Loucy (cell line): Measurements from ENCODE around the gene C1orf94.

Experiments
- H2AFZ ChIP-seq: fragments of 200-600 bp; sonication (generic); 2 replicates; pipeline ENCODE4 v1.6.0; 2016; ENCODE audit warnings: antibody characterized with exemption, mild to moderate bottlenecking, low read length, moderate library complexity
- H3F3A ChIP-seq: fragments of 200-600 bp; 2 replicates; pipeline ENCODE4 v1.6.0; 2016; ENCODE audit warnings: antibody characterized with exemption, low read depth, mild to moderate bottlenecking
- H3K27me3 ChIP-seq: fragments of 200-600 bp; sonication (generic); 2 replicates; pipeline ENCODE4 v1.6.1; 2014; ENCODE audit warnings: low read length, mild to moderate bottlenecking; ENCODE audit not compliant: insufficient read depth, poor library complexity, severe bottlenecking
- H3K36me3 ChIP-seq: fragments of 200-600 bp; sonication (generic); 2 replicates; pipeline ENCODE4 v1.6.1; 2016; ENCODE audit warnings: low read length; ENCODE audit not compliant: insufficient read depth
- H3K4me1 ChIP-seq: fragments of 200-600 bp; sonication (generic); 2 replicates; pipeline ENCODE4 v1.5.1; 2014; ENCODE audit warnings: low read length, mild to moderate bottlenecking; ENCODE audit not compliant: insufficient read depth, poor library complexity, severe bottlenecking
- H3K4me2 ChIP-seq: fragments of 200-600 bp; sonication (generic); 2 replicates; pipeline ENCODE4 v1.6.0; 2014; ENCODE audit warnings: antibody characterized with exemption, low read length, low read depth, mild to moderate bottlenecking; ENCODE audit not compliant: poor library complexity, severe bottlenecking
- H3K4me3 ChIP-seq: fragments of 200-600 bp; sonication (generic); 2 replicates; pipeline ENCODE4 v1.5.1; 2014; ENCODE audit warnings: low read length, mild to moderate bottlenecking, mixed read lengths; ENCODE audit not compliant: poor library complexity, severe bottlenecking
- H3K79me2 ChIP-seq: fragments of 200-600 bp; sonication (generic); 2 replicates; pipeline ENCODE4 v1.6.1; 2014; ENCODE audit warnings: low read length; ENCODE audit not compliant: insufficient read depth
- H3K9ac ChIP-seq: fragments of 200-600 bp; sonication (generic); 2 replicates; pipeline ENCODE4 v1.6.0; 2014; ENCODE audit warnings: mild to moderate bottlenecking, low read depth, low read length, moderate library complexity; ENCODE audit not compliant: poor library complexity, severe bottlenecking
- H3K9me2 ChIP-seq: fragments of 200-600 bp; sonication (generic); replicated peaks from 2 replicates; pipeline ENCODE4 v1.6.1; 2016; ENCODE audit warnings: low read depth, low read length, mixed read lengths
- H3K9me3 ChIP-seq: fragments of 200-600 bp; sonication (generic); 2 replicates; pipeline ENCODE4 v1.6.1; 2014; ENCODE audit warnings: mild to moderate bottlenecking, antibody characterized with exemption, low read length, low read depth; ENCODE audit not compliant: insufficient read depth
- H4K20me1 ChIP-seq: fragments of 200-600 bp; sonication (generic); 2 replicates; pipeline ENCODE4 v1.6.0; 2014; ENCODE audit warnings: antibody characterized with exemption, low read length, mild to moderate bottlenecking; ENCODE audit not compliant: insufficient read depth, poor library complexity, severe bottlenecking
- EZH2phosphoT487 ChIP-seq: fragments of 200-600 bp; IDR thresholded peaks from 2 replicates; pipeline ENCODE4 v1.6.1; 2018; ENCODE audit warnings: antibody characterized with exemption, mild to moderate bottlenecking, moderate library complexity, borderline replicate concordance
- TF ChIP-seq, protein P1 (sequence below): fragments of 200-600 bp; sonication (generic); conservative IDR thresholded peaks from 2 replicates; pipeline ENCODE4 v1.5.1; 2014; ENCODE audit warnings: mild to moderate bottlenecking, antibody characterized with exemption, low read length

Gene C1orf94

DNA sequence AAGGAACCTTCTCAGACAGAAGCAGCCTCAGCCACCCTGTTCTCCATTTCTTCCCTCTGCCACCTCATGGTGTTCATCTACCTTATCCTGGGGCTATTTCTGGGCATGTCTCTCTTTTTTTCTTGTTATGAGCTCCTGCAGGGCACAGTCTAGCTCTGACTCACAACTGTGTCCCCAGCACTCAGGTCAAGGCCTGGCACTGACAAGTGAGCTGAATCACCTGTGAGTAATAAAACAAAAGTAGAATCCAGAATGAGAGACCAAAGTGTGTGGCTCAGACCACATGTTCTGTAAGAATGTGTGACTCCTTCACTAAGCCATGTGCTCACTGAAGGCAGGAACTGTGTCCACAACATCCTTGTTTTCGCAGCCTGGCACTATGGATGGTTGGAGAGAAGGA lies 23.2 kb downstream of the C1orf94 start:
- Histone ChIP-seq H3K27me3 (no peaks in the 10 kb centered on the region), H3K36me3 (no peaks in the 10 kb centered on the region), H3K9ac (no peak overlapping the region), H3K4me1 (no peaks in the 10 kb centered on the region), H3K4me3 (no peak overlapping the region), H2AFZ (no peak overlapping the region), H3K79me2 (no peaks in the 10 kb centered on the region), H3K9me2 (no peaks in the 10 kb centered on the region), H3F3A (no peaks in the 10 kb centered on the region), H4K20me1 (no peaks in the 10 kb centered on the region), H3K9me3 (no peaks in the 10 kb centered on the region), H3K4me2 (no peak overlapping the region)
- no peak for TF ChIP-seq EZH2phosphoT487

DNA sequence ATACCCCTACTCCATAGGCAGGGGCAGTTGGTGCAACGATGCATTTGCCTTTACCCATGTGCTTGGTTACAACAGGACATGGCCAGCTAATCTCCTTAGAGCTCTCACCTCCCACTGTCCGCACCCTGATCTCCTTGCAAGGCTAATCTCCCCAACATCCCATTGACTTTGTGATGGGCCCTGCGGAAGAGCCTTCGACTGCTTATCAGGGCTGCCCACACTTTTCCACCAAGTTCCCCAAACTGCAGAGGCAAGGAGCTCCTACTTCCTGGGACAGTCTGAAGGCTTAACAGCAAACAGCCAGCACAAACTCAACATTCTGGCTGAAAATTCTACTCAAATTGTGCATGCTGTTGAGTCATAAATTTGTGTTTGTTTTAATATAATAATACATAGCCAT lies 36.0 kb downstream of the C1orf94 start:
- H4K20me1 ChIP-seq: no peaks in the 10 kb centered on the region

DNA sequence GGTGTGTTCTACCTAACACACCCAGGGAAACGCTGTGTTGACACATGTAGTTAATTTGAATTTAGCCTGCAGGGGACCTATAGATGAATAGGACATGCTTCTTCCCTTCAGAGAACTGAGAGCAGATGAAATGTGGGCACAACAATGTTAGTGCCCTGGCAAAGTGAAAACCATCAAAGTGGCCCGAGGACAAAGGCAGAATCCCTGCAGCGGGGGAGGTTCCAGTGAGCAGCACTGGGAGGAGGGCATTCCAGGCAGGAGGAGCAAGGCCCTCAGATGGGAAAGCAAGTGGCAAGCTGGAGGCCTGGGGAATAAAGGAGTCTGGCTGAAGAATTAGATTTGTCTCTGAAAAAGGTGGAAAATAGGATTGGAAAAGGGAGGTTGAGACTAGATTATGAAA lies 37.2 kb downstream of the C1orf94 start:
- no peaks in the 10 kb centered on the region for H3K79me2 ChIP-seq
- H3K4me1 ChIP-seq: no peaks in the 10 kb centered on the region
- no peaks in the 10 kb centered on the region for H3K36me3 ChIP-seq
- H3K4me3 ChIP-seq: no peak overlapping the region
- H3K9me2 ChIP-seq: no peaks in the 10 kb centered on the region
- no peaks in the 10 kb centered on the region for H4K20me1 ChIP-seq
- TF ChIP-seq, protein P1, sequence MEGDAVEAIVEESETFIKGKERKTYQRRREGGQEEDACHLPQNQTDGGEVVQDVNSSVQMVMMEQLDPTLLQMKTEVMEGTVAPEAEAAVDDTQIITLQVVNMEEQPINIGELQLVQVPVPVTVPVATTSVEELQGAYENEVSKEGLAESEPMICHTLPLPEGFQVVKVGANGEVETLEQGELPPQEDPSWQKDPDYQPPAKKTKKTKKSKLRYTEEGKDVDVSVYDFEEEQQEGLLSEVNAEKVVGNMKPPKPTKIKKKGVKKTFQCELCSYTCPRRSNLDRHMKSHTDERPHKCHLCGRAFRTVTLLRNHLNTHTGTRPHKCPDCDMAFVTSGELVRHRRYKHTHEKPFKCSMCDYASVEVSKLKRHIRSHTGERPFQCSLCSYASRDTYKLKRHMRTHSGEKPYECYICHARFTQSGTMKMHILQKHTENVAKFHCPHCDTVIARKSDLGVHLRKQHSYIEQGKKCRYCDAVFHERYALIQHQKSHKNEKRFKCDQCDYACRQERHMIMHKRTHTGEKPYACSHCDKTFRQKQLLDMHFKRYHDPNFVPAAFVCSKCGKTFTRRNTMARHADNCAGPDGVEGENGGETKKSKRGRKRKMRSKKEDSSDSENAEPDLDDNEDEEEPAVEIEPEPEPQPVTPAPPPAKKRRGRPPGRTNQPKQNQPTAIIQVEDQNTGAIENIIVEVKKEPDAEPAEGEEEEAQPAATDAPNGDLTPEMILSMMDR: no peak
- TF ChIP-seq EZH2phosphoT487: no peak
- H3K4me2 ChIP-seq: no peak overlapping the region
- no peak overlapping the region for H3K9ac ChIP-seq
- no peaks in the 10 kb centered on the region for H3K27me3 ChIP-seq
- no peak overlapping the region for H2AFZ ChIP-seq
- H3K9me3 ChIP-seq: peaks cover 4% of the 10 kb centered on the region; the same call in 1 of the 2 replicates
- H3F3A ChIP-seq: no peaks in the 10 kb centered on the region

More for the DNA sequence above, 36.0 kb downstream of the C1orf94 start:
- no peaks in the 10 kb centered on the region for H3K27me3 ChIP-seq
- H3K9me3 ChIP-seq: peaks cover 4% of the 10 kb centered on the region; the same call in 1 of the 2 replicates
- TF ChIP-seq EZH2phosphoT487: no peak
- TF ChIP-seq, protein P1: no peak
- H3K79me2 ChIP-seq: no peaks in the 10 kb centered on the region
- H3K9me2 ChIP-seq: no peaks in the 10 kb centered on the region
- H3K4me1 ChIP-seq: no peaks in the 10 kb centered on the region
- no peak overlapping the region for H3K4me3 ChIP-seq
- H2AFZ ChIP-seq: no peak overlapping the region
- H3K4me2 ChIP-seq: no peak overlapping the region
- no peaks in the 10 kb centered on the region for H3F3A ChIP-seq
- no peak overlapping the region for H3K9ac ChIP-seq
- no peaks in the 10 kb centered on the region for H3K36me3 ChIP-seq

DNA sequence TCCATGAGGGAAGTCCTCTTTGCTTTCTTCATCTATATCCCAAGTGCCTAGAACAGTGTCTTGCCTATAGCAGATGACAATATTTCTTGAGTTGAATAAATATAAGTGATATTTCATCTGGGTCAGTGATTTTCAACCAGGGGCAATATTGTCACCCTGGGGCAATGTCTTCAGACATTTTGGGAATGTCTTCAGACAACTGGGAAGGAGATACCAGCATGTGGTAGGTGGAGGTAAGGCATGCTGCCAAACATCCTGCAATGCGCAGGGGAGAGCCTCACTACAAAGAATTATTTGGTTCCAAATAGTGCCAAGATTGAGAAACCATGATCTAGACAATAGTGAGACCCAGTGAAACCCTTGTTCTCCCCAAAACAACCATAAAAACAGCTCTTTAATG lies 54.7 kb downstream of the C1orf94 start:
- no peaks in the 10 kb centered on the region for H3K79me2 ChIP-seq

More for the DNA sequence above, 54.7 kb downstream of the C1orf94 start:
- no peak overlapping the region for H3K4me2 ChIP-seq
- no peaks in the 10 kb centered on the region for H3K4me1 ChIP-seq
- H3K36me3 ChIP-seq: no peaks in the 10 kb centered on the region
- no peaks in the 10 kb centered on the region for H3K27me3 ChIP-seq
- no peak overlapping the region for H3K9ac ChIP-seq
- H3F3A ChIP-seq: no peaks in the 10 kb centered on the region
- no peaks in the 10 kb centered on the region for H3K9me2 ChIP-seq
- TF ChIP-seq, protein P1: no peak
- TF ChIP-seq EZH2phosphoT487: no peak
- H4K20me1 ChIP-seq: no peaks in the 10 kb centered on the region
- no peak overlapping the region for H3K4me3 ChIP-seq
- no peaks in the 10 kb centered on the region for H3K9me3 ChIP-seq
- no peak overlapping the region for H2AFZ ChIP-seq
